ENCODE measurements around the gene TMEM45A.
"Not testable (repeated sequence)": the region's sequence is repeated elsewhere in the genome, so short reads cannot be mapped to it uniquely, and the experiment has no call there.

The TMEM45A gene

GRCh38 chr3:100492059-100493006 is at the start of gene TMEM45A:
TMEM45A (plus strand) TSS chr3:100492619; CDS start chr3:100555212, 62,593 bp downstream.
- peak; percentile 82 for DNase-seq (ENCODE audit: low spot score)

GRCh38 chr3:100443690-100444089 is 48.7 kb upstream of the TMEM45A start:
- DNase-seq (ENCODE audit: low spot score) = no peak

DNA sequence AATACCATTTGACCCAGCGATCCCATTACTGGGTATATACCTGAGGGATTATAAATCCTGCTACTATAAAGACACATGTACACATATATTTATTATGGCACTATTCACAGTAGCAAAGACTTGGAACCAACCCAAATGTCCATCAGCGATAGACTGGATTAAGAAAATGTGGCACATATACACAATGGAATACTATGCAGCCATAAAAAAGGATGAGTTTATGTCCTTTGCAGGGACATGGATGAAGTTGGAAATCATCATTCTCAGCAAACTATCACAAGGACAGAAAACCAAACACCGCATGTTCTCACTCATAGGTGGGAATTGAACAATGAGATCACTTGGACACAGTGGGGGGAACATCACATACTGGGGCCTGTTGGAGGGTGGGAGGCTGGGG is 45.4 kb upstream of the TMEM45A start:
- not testable (repeated sequence) for DNase-seq (ENCODE audit: low spot score)

DNA sequence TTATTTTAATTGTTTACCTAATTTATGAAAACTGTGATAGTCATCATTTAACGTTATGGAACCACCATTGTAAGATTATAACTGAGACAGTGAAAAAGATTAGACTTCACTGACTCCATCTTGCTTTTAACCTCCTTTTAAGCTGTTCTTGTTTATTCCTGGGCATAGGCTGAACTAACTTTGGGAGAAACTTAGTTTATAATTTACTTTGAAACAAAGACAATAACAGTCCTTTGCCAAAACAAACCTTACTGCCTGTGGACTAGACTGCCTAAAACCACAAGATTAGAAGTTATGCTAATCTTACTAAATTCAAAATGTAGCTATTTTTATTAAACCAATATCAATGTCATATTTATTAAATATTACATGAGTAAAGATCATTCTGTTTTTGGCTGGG is 44.3 kb upstream of the TMEM45A start:
- no peak for DNase-seq (ENCODE audit: low spot score)

DNA sequence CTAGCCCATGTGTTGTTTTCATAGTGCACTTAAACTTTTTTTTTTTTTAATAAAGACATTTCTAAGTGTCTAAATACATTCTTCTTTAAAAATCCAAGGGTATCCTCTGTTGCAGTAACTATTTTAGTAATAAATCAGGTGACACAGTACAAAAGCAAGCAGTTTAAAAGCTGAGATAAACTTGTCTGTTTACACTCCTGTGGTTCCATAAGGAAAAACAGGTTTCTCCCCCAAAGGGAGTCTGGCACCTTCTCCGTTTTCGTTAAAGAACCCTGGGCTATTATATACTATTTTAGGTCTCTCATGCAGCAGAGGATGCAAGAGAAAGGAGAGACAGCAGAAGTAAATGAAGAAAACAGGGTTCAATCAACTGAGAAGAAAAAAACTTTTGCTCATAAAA is 43.2 kb upstream of the TMEM45A start:
- no peak for DNase-seq (ENCODE audit: low spot score)

DNA sequence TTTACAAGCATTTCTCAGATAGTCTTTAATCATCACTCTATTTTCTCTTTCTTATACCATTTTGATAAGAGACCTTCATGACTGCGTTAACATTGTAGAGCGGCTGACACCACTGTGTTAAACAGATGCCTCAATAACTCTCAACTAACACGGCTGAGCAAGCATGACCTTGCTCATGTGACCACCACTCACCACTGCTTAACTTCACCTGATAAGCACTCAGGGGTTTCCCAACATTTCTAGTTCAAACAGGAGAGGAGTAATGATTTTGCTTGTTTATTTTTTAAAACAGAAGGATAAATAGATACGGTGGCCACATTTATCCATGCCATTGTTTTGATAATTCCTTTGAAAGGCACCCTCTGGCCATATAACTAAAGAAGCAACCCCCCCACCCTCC is 37.7 kb upstream of the TMEM45A start:
- no peak for DNase-seq (ENCODE audit: low spot score)

DNA sequence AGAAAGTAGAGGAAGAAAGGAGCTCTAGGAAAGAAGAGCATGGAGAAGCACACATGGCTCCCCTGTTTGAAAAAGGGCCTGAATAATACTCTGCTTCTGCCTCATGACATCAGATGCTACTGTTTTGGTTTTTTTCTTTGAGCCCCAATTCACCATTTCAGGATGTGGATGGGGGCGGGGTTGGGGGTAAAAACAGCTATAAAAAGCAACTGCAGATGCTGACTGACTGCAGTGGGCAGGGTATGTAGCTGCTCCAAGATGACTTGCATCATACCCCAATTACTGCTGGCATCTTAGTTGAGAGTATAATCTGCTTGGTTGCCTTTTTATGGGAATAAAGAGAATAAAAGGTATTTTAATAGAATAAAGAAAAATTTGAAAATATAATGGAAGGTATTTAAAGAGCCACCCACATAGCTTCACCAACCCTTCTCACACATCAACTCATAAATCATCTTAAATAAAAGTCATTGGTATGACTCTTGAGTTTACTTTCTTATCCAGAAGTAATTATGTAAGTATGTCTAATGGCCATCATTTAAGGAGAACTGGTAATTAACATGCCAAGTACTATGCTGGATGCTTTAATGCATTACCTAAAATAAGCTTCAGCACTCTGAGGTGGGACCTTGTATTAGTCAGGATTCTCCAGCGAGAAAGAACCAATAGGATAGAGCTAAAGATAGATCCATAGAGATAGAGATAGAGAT is 36.4 kb upstream of the TMEM45A start:
- no peak for DNase-seq (ENCODE audit: low spot score)

DNA sequence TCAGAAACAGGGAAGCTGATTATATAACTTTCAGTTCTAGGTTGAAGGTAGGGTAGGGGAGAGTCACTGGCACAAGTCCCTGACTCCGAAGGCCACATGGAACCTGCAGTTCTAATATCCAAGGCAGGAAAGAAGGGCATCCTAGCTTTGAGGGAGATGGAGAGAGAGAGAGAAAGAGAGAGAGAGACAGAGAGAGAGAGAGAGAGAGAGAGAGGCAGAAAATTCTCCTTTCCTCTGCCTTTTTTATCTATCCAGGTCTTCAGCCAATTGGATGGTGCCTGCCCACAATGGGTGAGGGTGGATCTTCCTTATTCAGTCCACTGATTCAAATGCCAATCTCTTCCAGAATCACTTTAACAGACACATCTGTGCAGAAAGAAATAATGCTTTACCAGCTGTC is 35.7 kb upstream of the TMEM45A start:
- DNase-seq (ENCODE audit: low spot score) = no peak

DNA sequence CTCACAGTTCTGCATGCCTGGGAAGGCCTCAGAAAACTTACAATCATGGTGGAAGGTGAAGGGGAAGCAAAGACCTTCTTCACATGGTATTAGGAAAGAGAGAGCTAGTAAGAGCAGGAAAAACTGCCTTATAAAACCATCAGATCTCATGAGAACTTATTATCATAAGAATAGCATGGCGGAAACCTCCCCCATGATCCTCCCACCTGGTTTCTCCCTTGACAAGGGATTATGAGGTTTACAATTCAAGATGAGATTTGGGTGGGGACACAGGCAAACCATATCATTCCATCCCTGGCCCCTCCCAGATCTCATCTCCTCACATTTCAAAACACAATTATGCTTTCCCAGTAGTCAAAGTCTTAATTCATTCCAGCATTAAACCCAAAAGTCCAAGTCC is 34.6 kb upstream of the TMEM45A start:
- no peak for DNase-seq (ENCODE audit: low spot score)

- no peak for DNase-seq (ENCODE audit: low spot score)
Measured at GRCh38 chr3:100458814-100459213, 33.6 kb upstream of the TMEM45A start.

- DNase-seq (ENCODE audit: low spot score) = peak; percentile 48
Measured at GRCh38 chr3:100463002-100463401, 29.4 kb upstream of the TMEM45A start.

- no peak for DNase-seq (ENCODE audit: low spot score)
Measured at GRCh38 chr3:100463646-100464155, 28.7 kb upstream of the TMEM45A start.

- no peak for DNase-seq (ENCODE audit: low spot score)
Measured at GRCh38 chr3:100465892-100466777, 26.3 kb upstream of the TMEM45A start.

DNA sequence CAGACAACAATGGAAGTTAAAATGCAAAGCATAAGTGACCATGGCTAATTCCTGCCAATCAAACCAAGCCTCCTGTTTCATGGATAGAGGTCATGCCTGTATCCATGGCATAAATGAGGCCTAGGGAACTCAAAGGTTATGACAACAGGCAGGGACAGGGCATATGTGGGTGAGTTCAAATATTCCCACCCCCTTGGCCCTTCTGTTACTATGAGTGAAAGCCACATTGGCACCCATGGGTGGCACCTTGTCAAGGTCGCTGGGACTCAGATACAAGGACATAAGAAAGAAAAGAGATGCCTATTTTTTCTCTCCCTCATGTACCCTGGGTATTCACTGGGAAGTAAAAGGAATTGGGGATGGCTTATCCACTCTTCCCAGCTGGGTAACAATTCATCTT is 25.3 kb upstream of the TMEM45A start:
- no peak for DNase-seq (ENCODE audit: low spot score)

- no peak for DNase-seq (ENCODE audit: low spot score)
Measured at GRCh38 chr3:100468676-100469075, 23.7 kb upstream of the TMEM45A start.

DNA sequence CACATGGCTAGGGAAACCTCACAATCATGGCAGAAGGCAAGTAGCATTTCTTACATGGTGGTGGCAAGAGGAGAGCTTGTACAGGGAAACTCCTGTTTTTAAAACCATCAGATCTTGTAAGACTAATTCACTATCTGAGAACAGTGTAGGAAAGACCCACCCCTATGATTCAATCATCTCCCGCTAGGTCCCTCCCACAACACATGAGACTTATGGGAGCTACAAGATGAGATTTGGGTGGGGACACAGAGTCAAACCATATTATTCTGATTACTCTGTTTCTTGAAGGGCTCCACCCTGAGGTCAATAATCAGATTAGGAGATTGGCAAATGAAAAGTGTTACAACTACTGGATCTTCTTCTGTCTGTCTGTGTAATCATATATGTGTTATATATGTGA is 21.5 kb upstream of the TMEM45A start:
- no peak for DNase-seq (ENCODE audit: low spot score)

DNA sequence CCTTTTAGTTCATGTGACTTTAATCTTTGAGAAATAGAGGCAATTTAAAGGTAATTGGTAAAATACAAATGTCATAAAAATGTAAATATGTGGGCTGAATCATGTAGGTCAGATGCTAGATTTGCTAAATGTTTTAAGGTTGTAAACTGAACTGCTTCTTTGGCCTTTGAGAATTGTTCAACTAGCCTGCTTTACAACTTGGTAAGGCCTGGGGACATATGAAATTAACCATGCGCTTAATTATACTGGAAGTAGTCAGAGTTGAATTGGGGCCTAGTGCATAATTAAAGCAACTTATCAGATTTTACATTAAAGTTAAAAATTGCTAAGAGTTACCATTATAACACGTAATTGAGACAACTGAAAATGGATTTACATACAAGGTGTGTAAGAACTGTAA is 21.0 kb upstream of the TMEM45A start:
- DNase-seq (ENCODE audit: low spot score) = no peak

GRCh38 chr3:100477851-100478360 is 14.5 kb upstream of the TMEM45A start:
- DNase-seq (ENCODE audit: low spot score) = not testable (repeated sequence)

- not testable (repeated sequence) for DNase-seq (ENCODE audit: low spot score)
Measured at GRCh38 chr3:100478521-100478920, 13.9 kb upstream of the TMEM45A start.

DNA sequence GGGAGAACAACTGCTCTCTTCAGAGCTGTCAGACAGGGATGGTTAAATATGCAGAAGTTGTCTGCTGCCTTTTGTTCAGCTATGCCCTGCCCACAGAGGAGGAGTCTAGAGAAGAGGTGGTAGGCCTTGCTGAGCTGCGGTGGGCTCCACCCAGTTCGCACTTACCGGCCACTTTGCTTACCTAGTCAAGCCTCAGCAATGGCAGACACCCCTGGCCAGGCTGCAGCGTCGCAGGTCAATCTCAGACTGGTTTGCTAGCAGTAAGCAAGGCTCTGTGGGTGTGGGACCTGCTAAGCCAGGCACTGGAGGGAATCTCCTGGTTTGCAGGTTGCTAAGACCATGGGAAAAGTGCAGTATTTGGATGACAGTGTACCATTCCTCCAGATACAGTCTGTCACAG is 12.3 kb upstream of the TMEM45A start:
- no peak for DNase-seq (ENCODE audit: low spot score)

DNA sequence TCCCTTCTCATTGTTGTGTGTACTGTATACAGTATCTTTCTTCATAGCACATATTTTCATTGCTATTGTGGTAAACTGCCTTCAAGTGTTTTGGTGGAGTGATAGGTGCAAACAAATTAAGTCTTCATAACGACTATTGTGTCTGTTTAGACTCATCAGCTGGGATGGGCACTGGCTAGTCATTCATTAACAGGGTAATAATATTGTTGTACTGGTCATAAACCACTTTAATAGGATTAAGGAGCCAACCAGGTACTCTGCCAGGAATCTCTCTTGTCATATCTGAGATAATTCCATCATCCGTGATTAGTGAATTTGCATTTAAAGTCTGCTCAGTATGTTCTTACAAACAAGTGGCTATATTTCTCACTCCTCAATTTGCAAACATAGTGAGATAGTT is 10.2 kb upstream of the TMEM45A start:
- DNase-seq (ENCODE audit: low spot score) = no peak

DNA sequence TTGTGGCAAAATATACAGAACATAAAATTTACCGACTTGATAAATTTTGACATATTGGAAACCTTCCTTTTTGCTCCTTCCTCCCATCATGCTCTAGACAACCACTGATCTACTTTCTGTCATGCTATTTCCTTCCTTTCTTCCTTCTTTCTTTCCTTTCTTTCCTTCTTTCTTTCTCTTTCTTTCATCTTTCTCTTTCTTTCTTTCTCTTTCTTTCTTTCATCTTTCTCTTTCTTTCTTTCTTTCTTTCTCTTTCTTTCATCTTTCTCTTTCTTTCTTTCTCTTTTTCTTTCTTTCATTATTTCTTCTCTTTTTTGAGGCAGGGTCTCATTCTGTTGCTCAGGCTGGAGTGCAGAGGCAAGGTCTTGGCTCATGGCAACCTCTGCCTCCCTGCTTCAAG is 8.9 kb upstream of the TMEM45A start:
- DNase-seq (ENCODE audit: low spot score) = no peak

All from cerebellar cortex (tissue), 1 donor.